ENCODE measurements around the gene SMIM7.
A peak's percentile ranks its signal among the peaks of the same experiment; 100 is the strongest.
"Not testable (repeated sequence)": the region's sequence is repeated elsewhere in the genome, so short reads cannot be mapped to it uniquely, and the experiment has no call there.

The SMIM7 gene

GRCh38 chr19:16659832-16660708 is at the start of gene SMIM7:
TSS of gene SMIM7 (minus strand) at chr19:16660144. CDS start at chr19:16660110, 34 bp downstream.
- DNase-seq (ENCODE audit: low spot score), result peak; percentile 98

DNA sequence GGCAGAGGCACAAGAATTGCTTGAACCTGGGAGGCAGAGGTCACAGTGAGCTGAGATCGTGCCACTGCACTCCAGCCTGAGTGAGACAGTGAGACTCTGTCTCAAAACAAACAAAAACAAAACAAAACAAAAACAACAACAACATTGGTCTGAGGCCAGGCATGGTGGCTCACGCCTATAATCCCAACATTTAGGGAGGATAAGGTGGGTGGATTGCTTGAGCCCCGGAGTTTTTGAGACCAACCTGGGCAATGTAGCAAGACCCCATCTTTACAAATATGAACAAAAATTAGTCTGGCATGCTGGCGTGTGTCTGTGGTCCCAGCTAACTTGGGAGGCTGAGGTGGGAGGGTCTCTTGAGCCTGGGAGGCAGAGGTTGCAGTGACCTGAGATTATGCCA is 43.7 kb upstream of the SMIM7 start:
- no peak for DNase-seq (ENCODE audit: low spot score)

GRCh38 chr19:16702123-16702522 is 42.2 kb upstream of the SMIM7 start:
- DNase-seq (ENCODE audit: low spot score), result peak; percentile 71

GRCh38 chr19:16698914-16699313 is 39.0 kb upstream of the SMIM7 start:
- DNase-seq (ENCODE audit: low spot score), result no peak

DNA sequence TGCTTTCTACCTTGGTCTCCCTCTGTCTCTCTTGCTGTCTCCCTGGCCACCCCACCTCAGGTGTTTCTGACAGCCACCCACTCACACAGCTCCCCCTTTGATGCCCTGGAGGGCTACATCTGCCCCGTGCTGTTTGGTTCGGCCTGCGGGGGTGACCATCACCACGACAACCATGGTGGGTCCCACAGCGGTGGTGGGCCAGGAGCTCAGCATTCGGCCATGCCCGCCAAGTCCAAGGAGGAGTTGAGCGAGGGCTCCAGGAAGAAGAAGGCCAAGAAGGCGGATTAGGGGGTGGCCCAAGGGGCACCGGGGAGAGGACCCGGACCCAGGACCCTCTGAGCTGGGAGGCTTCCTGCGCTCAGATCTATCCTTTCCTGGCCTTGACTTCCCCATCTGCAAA is 28.1 kb upstream of the SMIM7 start:
- no peak for DNase-seq (ENCODE audit: low spot score)

- no peak for DNase-seq (ENCODE audit: low spot score)
Measured at GRCh38 chr19:16684216-16684615, 24.3 kb upstream of the SMIM7 start.

DNA sequence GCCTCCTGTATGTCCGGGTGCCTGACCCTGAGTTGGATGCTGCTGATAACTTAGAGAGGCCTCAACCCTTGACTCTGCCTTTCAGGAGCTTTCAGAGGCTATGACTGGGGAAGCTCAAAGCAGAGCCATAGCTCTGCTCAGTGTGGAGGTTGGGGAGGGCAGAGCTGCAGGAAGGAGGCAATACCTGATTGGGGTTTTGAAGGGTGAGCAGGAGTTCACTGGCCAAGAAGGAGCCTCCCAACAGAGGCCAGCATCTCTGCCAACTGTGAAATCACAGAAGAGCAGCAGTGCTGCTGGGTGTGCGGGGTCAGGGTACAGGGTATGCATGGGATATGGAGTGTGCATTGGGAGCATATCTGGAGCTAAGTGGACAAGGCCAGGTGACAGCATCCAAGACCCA is 22.6 kb upstream of the SMIM7 start:
- DNase-seq (ENCODE audit: low spot score), result no peak

DNA sequence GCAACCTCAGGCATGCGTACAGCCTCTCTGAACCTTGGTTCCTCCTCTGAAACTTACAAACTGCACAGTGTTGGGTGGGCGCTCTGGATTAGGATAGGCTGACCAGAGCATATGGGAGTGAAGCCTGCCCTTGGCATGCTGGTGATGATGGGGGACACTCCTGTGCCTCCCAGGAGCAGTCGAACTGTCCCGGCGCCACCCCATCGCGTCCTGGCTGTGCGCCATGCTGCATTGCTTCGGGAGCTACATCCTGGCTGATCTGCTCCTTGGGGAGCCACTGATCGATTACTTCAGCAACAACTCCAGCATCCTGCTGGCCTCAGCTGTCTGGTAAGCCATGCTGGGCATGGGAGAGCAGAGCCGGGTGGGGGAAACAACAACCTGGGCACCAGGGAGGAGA is 19.9 kb upstream of the SMIM7 start:
- no peak for DNase-seq (ENCODE audit: low spot score)

DNA sequence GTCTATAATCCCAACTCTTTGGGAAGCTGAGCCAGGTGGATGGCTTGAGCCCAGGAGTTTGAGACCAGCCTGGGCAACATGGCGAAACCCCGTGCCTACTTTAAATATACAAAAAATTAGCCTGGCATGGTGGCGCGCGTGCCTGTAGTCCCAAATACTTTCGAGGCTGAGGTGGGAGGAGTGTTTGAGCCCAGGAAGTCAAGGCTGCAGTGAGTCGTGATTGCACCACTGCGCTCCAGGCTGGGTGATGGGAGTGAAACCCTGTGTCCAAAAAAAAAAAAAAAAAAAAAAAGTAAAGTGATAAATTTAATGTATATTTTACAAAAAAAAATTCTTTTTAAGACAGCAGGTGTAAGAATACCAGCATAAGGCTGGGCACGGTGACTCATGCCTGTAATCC is 18.6 kb upstream of the SMIM7 start:
- no peak for DNase-seq (ENCODE audit: low spot score)

DNA sequence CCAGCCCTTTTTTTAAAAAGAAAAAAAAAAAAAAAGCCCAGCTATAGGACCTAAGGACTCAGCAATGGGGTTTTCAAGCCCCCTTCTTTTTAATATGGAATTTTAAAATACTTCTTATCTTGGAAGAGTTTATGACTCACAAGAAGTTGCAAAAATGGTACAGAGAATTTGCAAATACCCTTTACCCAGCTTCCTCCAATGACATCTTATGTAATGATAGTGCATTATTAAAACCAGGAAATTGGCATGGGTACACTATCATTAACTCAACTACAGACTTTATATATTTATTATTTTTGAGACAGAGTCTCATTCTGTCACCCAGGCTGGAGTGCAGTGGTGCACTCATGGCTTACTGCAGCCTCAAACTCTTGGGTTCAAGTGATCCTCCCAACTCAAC is 17.1 kb upstream of the SMIM7 start:
- no peak for DNase-seq (ENCODE audit: low spot score)

DNA sequence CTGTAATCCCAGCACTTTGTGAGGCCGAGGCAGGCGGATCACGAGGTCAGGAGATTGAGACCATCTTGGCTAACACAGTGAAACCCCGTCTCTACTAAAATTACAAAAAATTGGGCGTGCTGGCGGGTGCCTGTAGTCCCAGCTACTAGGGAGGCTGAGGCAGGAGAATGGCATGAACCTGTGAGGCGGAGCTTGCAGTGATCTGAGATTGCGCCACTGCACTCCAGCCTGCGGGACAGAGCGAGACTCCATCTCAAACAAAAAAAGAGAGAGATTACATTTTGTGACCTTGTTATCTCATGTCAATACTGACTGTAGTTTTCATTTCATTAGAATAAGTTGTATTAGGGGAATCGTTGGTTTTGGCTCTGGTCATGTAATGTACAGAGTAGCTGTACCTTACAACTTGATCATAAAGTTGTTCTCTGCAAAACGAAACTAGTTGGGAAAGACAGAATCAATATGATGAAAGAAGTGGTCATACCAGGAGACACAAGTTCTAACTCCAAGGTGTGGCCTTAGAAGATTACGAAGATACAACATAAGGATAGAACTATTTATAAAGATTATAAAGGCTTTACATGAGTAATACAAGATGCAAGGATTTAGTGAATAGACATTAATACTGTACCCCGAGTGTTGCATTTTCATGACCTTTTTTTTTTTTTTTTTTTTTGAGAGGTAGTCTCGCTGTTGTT is 16.3 kb upstream of the SMIM7 start:
- DNase-seq (ENCODE audit: low spot score), result no peak

DNA sequence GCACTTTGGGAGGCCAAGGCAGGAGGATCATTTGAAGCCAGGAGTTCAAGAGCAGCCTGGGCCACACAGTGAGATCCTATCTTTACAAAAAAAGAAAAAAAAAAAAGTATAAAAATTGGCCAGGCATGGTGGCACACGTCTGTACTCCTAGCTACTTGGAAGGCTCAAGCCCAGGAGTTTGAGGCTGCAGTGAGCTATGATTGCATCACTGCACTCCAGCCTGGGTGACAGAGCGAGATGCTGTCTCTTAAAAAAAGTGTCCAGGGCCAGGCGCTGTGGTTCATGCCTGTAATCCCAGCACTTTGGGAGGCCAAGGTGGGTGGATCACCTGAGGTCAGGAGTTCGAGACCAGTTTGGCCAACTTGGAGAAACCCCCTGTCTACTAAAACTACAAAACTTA is 13.9 kb upstream of the SMIM7 start:
- not testable (repeated sequence) for DNase-seq (ENCODE audit: low spot score)

- no peak for DNase-seq (ENCODE audit: low spot score)
Measured at GRCh38 chr19:16673231-16673630, 13.3 kb upstream of the SMIM7 start.

DNA sequence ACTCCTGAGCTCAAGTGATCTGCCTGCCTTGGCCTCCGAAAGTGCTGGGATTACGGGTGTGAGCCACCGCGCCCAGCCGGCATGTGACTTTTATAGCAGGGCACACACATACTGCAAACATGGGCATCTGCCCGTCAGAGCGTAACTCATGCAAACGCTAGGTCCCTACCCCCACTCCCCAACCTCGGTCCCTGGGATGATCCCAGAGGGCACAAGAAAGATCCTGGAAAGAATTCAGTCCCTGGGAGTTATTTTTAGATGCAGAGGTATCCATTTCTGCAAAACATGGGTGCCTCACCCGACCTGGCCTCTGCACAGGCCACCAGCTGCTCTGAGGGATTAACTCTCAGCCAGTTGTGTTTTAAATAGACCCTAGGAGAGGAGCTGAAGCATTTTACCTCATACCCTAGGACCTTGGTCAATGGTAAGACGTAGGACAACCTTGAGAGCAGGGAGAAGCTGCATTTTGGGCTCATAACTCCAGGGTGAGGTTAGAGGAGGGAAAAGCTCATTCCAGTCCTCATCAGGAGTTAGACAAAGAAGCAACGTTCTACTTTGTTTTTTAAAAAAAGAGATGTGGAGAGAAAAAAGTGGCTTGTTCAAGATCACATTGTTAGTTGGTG is 11.8 kb upstream of the SMIM7 start:
- DNase-seq (ENCODE audit: low spot score), result no peak

DNA sequence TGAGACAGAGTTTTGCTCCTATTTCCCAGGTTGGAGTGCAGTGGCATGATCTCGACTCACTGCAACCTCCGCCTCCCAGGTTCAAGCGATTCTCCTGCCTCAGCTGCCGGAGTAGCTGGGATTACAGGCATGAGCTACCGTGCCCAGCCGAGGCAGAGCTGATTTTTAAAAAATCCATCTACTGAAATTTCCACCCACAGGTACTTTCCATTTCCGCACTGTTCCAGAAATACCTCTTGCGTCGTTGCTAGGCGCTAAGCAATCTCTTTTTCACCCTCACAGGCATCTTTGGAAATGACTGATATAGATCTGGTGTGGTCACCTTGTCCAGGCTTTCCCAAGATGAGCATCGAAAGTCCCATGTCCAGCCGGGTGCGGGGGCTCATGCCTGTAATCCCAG is 10.3 kb upstream of the SMIM7 start:
- DNase-seq (ENCODE audit: low spot score), result no peak

GRCh38 chr19:16668702-16669101 is 8.8 kb upstream of the SMIM7 start:
- not testable (repeated sequence) for DNase-seq (ENCODE audit: low spot score)

- DNase-seq (ENCODE audit: low spot score), result no peak
Measured at GRCh38 chr19:16668176-16668575, 8.2 kb upstream of the SMIM7 start.

- DNase-seq (ENCODE audit: low spot score), result no peak
Measured at GRCh38 chr19:16661480-16662034, 1.6 kb upstream of the SMIM7 start.

GRCh38 chr19:16660763-16661479 is 977 bp upstream of the SMIM7 start, which contains the start of gene TMEM38A:
TSS of gene TMEM38A (plus strand) at chr19:16661139. CDS start at chr19:16661218, 79 bp downstream.
- no peak for DNase-seq (ENCODE audit: low spot score)

GRCh38 chr19:16659464-16659831 is 496 bp downstream of the SMIM7 start:
- no peak for DNase-seq (ENCODE audit: low spot score)

DNA sequence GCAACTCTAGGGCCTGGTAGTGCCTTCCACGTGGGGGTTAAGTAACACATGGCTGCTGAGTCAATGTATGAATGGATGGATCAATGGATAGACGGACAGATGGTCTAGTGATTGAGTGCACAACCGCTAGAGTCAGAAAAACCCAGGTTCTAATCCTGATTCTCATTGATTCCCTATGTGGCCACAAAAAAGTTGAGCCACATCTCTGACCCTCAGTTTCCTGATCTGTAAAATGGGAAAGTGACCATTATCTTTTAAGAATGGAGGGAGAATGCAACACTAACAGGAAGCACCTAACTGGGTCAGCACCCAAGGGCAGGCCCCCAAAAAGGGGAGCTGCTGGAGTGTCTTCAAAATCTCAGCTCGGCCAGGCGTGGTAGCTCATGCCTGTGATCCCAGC is 2.6 kb downstream of the SMIM7 start:
- no peak for DNase-seq (ENCODE audit: low spot score)

GRCh38 chr19:16655727-16656126 is 4.2 kb downstream of the SMIM7 start:
- no peak for DNase-seq (ENCODE audit: low spot score)

All from COLO829 (cell line).